GM10266 (cell line): ENCODE measurements around the gene SV2C.

Experiments used
- DNase-seq: peaks from one replicate; pipeline ENCODE4 v3.0.0; 2012; ENCODE audit errors: extremely low spot score
- CTCF ChIP-seq: IDR thresholded peaks from 2 replicates; pipeline ENCODE4 v1.5.1; 2012; ENCODE audit warnings: mild to moderate bottlenecking, low read depth; ENCODE audit not compliant: control insufficient read depth, insufficient read depth; ENCODE audit errors: missing control alignments

Gene SV2C

GRCh38 chr5:76283670-76284069 lies 200.5 kb downstream of the SV2C start:
- no peak for DNase-seq
- TF ChIP-seq CTCF: no peak

- TF ChIP-seq CTCF: no peak
- no peak for DNase-seq
These were observed 206.5 kb downstream of the SV2C start for GRCh38 chr5:76289692-76290091.

- DNase-seq: no peak
- no peak for TF ChIP-seq CTCF
These were observed 207.2 kb downstream of the SV2C start for GRCh38 chr5:76290321-76290757.

GRCh38 chr5:76291305-76292077 lies 208.3 kb downstream of the SV2C start:
- no peak for DNase-seq
- TF ChIP-seq CTCF: no peak

GRCh38 chr5:76292620-76293322 lies 209.6 kb downstream of the SV2C start:
- TF ChIP-seq CTCF: no peak
- peak; percentile 34 for DNase-seq

GRCh38 chr5:76294573-76294972 lies 211.4 kb downstream of the SV2C start:
- no peak for DNase-seq
- TF ChIP-seq CTCF: no peak

- DNase-seq: no peak
- TF ChIP-seq CTCF: no peak
These were observed 215.7 kb downstream of the SV2C start for GRCh38 chr5:76298852-76299251.
